HG03095 (cell line): Measurements from ENCODE around the gene EGR2.
A peak's percentile ranks its signal among the peaks of the same experiment; 100 is the strongest.
"Not testable (repeated sequence)": the region's sequence is repeated elsewhere in the genome, so short reads cannot be mapped to it uniquely, and the experiment has no call there.

Experiments used
- ATAC-seq: cut with Tn5 transposase; IDR thresholded peaks from one replicate; pipeline ENCODE4 v1.9.1; 2021; ENCODE audit warnings: moderate library complexity; ENCODE audit not compliant: unreplicated experiment

EGR2 gene

GRCh38 chr10:62795762-62796161, 20.4 kb downstream of the EGR2 start:
- ATAC-seq = no peak

- no peak for ATAC-seq
Measured at GRCh38 chr10:62795100-62795499, 21.1 kb downstream of the EGR2 start.

- no peak for ATAC-seq
Measured at GRCh38 chr10:62794306-62794705, 21.9 kb downstream of the EGR2 start.

- no peak for ATAC-seq
Measured at GRCh38 chr10:62792261-62792660, 23.9 kb downstream of the EGR2 start.

- no peak for ATAC-seq
Measured at GRCh38 chr10:62790571-62790970, 25.6 kb downstream of the EGR2 start.

GRCh38 chr10:62790019-62790555, 26.1 kb downstream of the EGR2 start:
- no peak for ATAC-seq

GRCh38 chr10:62788861-62789467, 27.2 kb downstream of the EGR2 start:
- no peak for ATAC-seq

GRCh38 chr10:62788285-62788684, 27.9 kb downstream of the EGR2 start:
- not testable (repeated sequence) for ATAC-seq

- ATAC-seq = not testable (repeated sequence)
Measured at GRCh38 chr10:62784537-62784936, 31.6 kb downstream of the EGR2 start.

- ATAC-seq = peak; percentile 95
Measured at GRCh38 chr10:62779487-62780248, 36.5 kb downstream of the EGR2 start.

GRCh38 chr10:62778125-62778524, 38.0 kb downstream of the EGR2 start:
- no peak for ATAC-seq

- ATAC-seq = no peak
Measured at GRCh38 chr10:62772186-62772974, 43.8 kb downstream of the EGR2 start.

GRCh38 chr10:62769574-62770242, 46.5 kb downstream of the EGR2 start:
- ATAC-seq = no peak

- ATAC-seq = no peak
Measured at GRCh38 chr10:62766386-62766785, 49.8 kb downstream of the EGR2 start.

- ATAC-seq = no peak
Measured at GRCh38 chr10:62765726-62766125, 50.4 kb downstream of the EGR2 start.

- no peak for ATAC-seq
Measured at GRCh38 chr10:62764011-62764410, 52.2 kb downstream of the EGR2 start.

- ATAC-seq = no peak
Measured at GRCh38 chr10:62763155-62763554, 53.0 kb downstream of the EGR2 start.
